ENCODE results near the gene SNTA1. TPM values are rescaled to one million over a fixed set of nuclear protein-coding genes. Genes with fewer than 3 reads are reported as not detected.

SNTA1 gene
- total and polyA plus RNA-seq, 2 of the 13 experiments (the other 11 are each of a cell fraction or from before 2014, with no cell fraction given), result 16.4 to 18.3 TPM

- TF ChIP-seq ARID5B (CRISPR knock-in tag; IDR thresholded peaks at IDR 0.05) (no peak), ZNF747 (CRISPR knock-in tag; IDR thresholded peaks at IDR 0.05; ENCODE audit: borderline replicate concordance) (peak; percentile 56; the same call in 1 of the 2 replicates), TFE3 (CRISPR knock-in tag; IDR thresholded peaks at IDR 0.05) (peak; percentile 43; the same call in 1 of the 2 replicates), SYNCRIP (IDR thresholded peaks at IDR 0.05; ENCODE audit: insufficient read depth, low read depth, low read length) (no peak), ZNF331 (CRISPR knock-in tag; IDR thresholded peaks at IDR 0.05) (peak; percentile 42; the same call in 1 of the 2 replicates), EZH2 (conservative IDR thresholded peaks at IDR 0.05; ENCODE audit: low read depth, low read length) (no peak), ZSCAN29 (CRISPR knock-in tag; conservative IDR thresholded peaks at IDR 0.05) (no peak), TCF12 (IDR thresholded peaks at IDR 0.05) (no peak), TCF12 (CRISPR knock-in tag; IDR thresholded peaks at IDR 0.05) (peak; percentile 70), ATF4 (CRISPR knock-in tag; IDR thresholded peaks at IDR 0.05) (0 out of 4 replicates have a peak, but pooled peaks of 1 of the 2 experiments have one; percentile 20), SUZ12 (IDR thresholded peaks at IDR 0.05; ENCODE audit: low read depth, low read length) (no peak), ZKSCAN1 (IDR thresholded peaks at IDR 0.05; ENCODE audit: low read length) (no peak), ZBTB14 (CRISPR knock-in tag; IDR thresholded peaks at IDR 0.05) (no peak), RFXAP (CRISPR knock-in tag; IDR thresholded peaks at IDR 0.05; ENCODE audit: borderline replicate concordance) (0 out of 2 replicates have a peak, but pooled peaks have one; percentile 5), ZNF891 (CRISPR knock-in tag; IDR thresholded peaks at IDR 0.05) (peak; percentile 96), LRRFIP1 (CRISPR knock-in tag; conservative IDR thresholded peaks at IDR 0.05) (no peak), RBM22 (optimal IDR thresholded peaks at IDR 0.05; ENCODE audit: low read length) (no peak)
These were observed 46.7 kb upstream of the SNTA1 start, which contains the start of gene CBFA2T2 (continued) for GRCh38 chr20:33490023-33490933.
